Nephron (organoid): ENCODE results near the gene DTD2.
"Not testable (repeated sequence)": the region's sequence is repeated elsewhere in the genome, so short reads cannot be mapped to it uniquely, and the experiment has no call there.

ENCODE experiments used
- H3K27ac Mint-ChIP-seq, 3 experiments: 2 replicates each; pipeline ENCODE4 v1.8.0; 2020; ENCODE audit warnings: mixed read lengths in 3 of 3, mild to moderate bottlenecking in 2 of 3, moderate library complexity in 1 of 3
- H3K27me3 Mint-ChIP-seq: 2 replicates; pipeline ENCODE4 v1.8.0; 2021; ENCODE audit warnings: low read depth, mild to moderate bottlenecking, moderate library complexity, mixed read lengths
- H3K36me3 Mint-ChIP-seq: 2 replicates; pipeline ENCODE4 v1.8.0; 2020; ENCODE audit warnings: low read depth, mixed read lengths
- H3K4me1 Mint-ChIP-seq: 2 replicates; pipeline ENCODE4 v1.8.0; 2020; ENCODE audit warnings: mixed read lengths
- H3K4me3 Mint-ChIP-seq, 3 experiments: 2 replicates each; pipeline ENCODE4 v1.8.0; 2020; ENCODE audit warnings: mild to moderate bottlenecking in 3 of 3, mixed read lengths in 3 of 3, moderate library complexity in 2 of 3
- H3K9me3 Mint-ChIP-seq: 2 replicates; pipeline ENCODE4 v1.8.0; 2020; ENCODE audit warnings: mixed read lengths
- CTCF ChIP-seq, 3 experiments: fragments of 200-600 bp; sonication (generic); IDR thresholded peaks; one replicate each; pipeline ENCODE4 v1.5.0; 2021; ENCODE audit warnings: antibody characterized with exemption in 3 of 3; ENCODE audit not compliant: unreplicated experiment in 3 of 3

DTD2 gene

GRCh38 chr14:31440280-31440679 is 17.0 kb downstream of the DTD2 start:
- no peak overlapping the region for H3K27ac Mint-ChIP-seq
- H3K27me3 Mint-ChIP-seq, result no peaks in the 10 kb centered on the region
- H3K4me3 Mint-ChIP-seq, result no peak overlapping the region
- peaks cover 11% of the 10 kb centered on the region for H3K9me3 Mint-ChIP-seq
- H3K4me1 Mint-ChIP-seq, result no peaks in the 10 kb centered on the region
- H3K36me3 Mint-ChIP-seq, result peaks cover 35% of the 10 kb centered on the region
- TF ChIP-seq CTCF (IDR thresholded peaks at IDR 0.05; ENCODE audit: unreplicated experiment in 3 of 3), result no peak

- no peak overlapping the region for H3K27ac Mint-ChIP-seq
- H3K4me1 Mint-ChIP-seq, result no peaks in the 10 kb centered on the region
- no peak for TF ChIP-seq CTCF (IDR thresholded peaks at IDR 0.05; ENCODE audit: unreplicated experiment in 3 of 3)
- peaks cover 39% of the 10 kb centered on the region for H3K36me3 Mint-ChIP-seq
- H3K4me3 Mint-ChIP-seq, result no peak overlapping the region
- no peaks in the 10 kb centered on the region for H3K27me3 Mint-ChIP-seq
- peaks cover 11% of the 10 kb centered on the region for H3K9me3 Mint-ChIP-seq
These were observed 17.7 kb downstream of the DTD2 start for GRCh38 chr14:31439561-31439960.

GRCh38 chr14:31437045-31437691 is 20.1 kb downstream of the DTD2 start:
- H3K36me3 Mint-ChIP-seq, result peaks cover 47% of the 10 kb centered on the region
- not testable (repeated sequence) for H3K4me1 Mint-ChIP-seq, H3K4me3 Mint-ChIP-seq

GRCh38 chr14:31435276-31435675 is 22.0 kb downstream of the DTD2 start:
- no peak overlapping the region for H3K4me3 Mint-ChIP-seq
- no peak overlapping the region for H3K27ac Mint-ChIP-seq
- TF ChIP-seq CTCF (IDR thresholded peaks at IDR 0.05; ENCODE audit: unreplicated experiment in 3 of 3), result no peak

More at GRCh38 chr14:31437045-31437691, 20.1 kb downstream of the DTD2 start:
- H3K9me3 Mint-ChIP-seq, result peaks cover 21% of the 10 kb centered on the region
- H3K27me3 Mint-ChIP-seq, H3K27ac Mint-ChIP-seq: not testable (repeated sequence)

GRCh38 chr14:31430634-31431264 is 26.6 kb downstream of the DTD2 start:
- H3K9me3 Mint-ChIP-seq, result peaks cover 22% of the 10 kb centered on the region
- H3K27ac Mint-ChIP-seq, result no peak overlapping the region
- peaks cover 36% of the 10 kb centered on the region for H3K36me3 Mint-ChIP-seq
- no peak for TF ChIP-seq CTCF (IDR thresholded peaks at IDR 0.05; ENCODE audit: unreplicated experiment in 3 of 3)
- no peak overlapping the region for H3K4me3 Mint-ChIP-seq
- no peaks in the 10 kb centered on the region for H3K4me1 Mint-ChIP-seq
- H3K27me3 Mint-ChIP-seq, result no peaks in the 10 kb centered on the region

More at GRCh38 chr14:31435276-31435675, 22.0 kb downstream of the DTD2 start:
- Mint-ChIP-seq H3K36me3 (peaks cover 62% of the 10 kb centered on the region), H3K9me3 (peaks cover 33% of the 10 kb centered on the region), H3K27me3 (no peaks in the 10 kb centered on the region), H3K4me1 (no peaks in the 10 kb centered on the region)

GRCh38 chr14:31429791-31430190 is 27.5 kb downstream of the DTD2 start:
- TF ChIP-seq CTCF (IDR thresholded peaks at IDR 0.05; ENCODE audit: unreplicated experiment in 3 of 3), result no peak
- Mint-ChIP-seq H3K9me3 (peaks cover 22% of the 10 kb centered on the region), H3K4me1 (no peaks in the 10 kb centered on the region), H3K4me3 (no peak overlapping the region), H3K27me3 (no peaks in the 10 kb centered on the region), H3K27ac (no peak overlapping the region), H3K36me3 (peaks cover 32% of the 10 kb centered on the region)
